ENCODE measurements around the gene IL1R1.

GRCh38 chr2:102139851-102140250 lies 2.7 kb upstream of the IL1R1 start:
- TF ChIP-seq POLR2AphosphoS5 (IDR thresholded peaks at IDR 0.05; ENCODE audit: low read depth, low read length) (no peak), TAF1 (IDR thresholded peaks at IDR 0.05; ENCODE audit: borderline replicate concordance, low read depth, low read length) (no peak)
